HepG2 (cell line): Measurements from ENCODE around the gene NPBWR2. TPM values are rescaled to one million over a fixed set of nuclear protein-coding genes. Genes with fewer than 3 reads are reported as not detected.

Experiments used
- ATAC-seq: fragments of 200-7000 bp; cut with Tn5 transposase; 3 replicates; pipeline ENCODE4 v1.9.1; 2020; ENCODE audit warnings: mild to moderate bottlenecking, moderate library complexity
- BruUV-seq: library from RNA; stranded (reverse); fragments of 400-500 nt; replicated peaks from 2 replicates; lab custom pipeline; 2021; lab: Mats Ljungman, UMichigan
- CTCF ChIA-PET: fragments of 300-600 bp; formaldehyde crosslinking; extraction: SDS; loops from one replicate; lab custom pipeline; 2021; ENCODE audit warnings: low total read pairs, inconsistent platforms, low intra/inter-chr PET ratio; lab: Yijun Ruan, JAX
- POLR2A ChIA-PET: fragments of 350-600 bp; sonication (Branson Sonifier 250); formaldehyde crosslinking; loops from one replicate; lab custom pipeline; 2020; ENCODE audit warnings: antibody characterized with exemption, inconsistent platforms; lab: Yijun Ruan, JAX
- DNase-seq: peaks from one replicate; pipeline ENCODE4 v3.0.0-alpha.2; 2015; ENCODE audit warnings: low spot score
- FAIRE-seq: peaks from 3 replicates; lab custom pipeline; 2011; peaks lifted over from hg19 to GRCh38; lab: Jason Lieb, UNC
- H2AFZ ChIP-seq: one replicate; pipeline ENCODE4 v1.6.1; 2011; ENCODE audit warnings: low read length, inconsistent platforms
- H3K27ac ChIP-seq: fragments of 300-600 bp; 3 replicates; pipeline ENCODE4 v1.8.0; 2011; ENCODE audit warnings: mixed run types, mild to moderate bottlenecking, mixed read lengths, low read length, inconsistent platforms; ENCODE audit not compliant: insufficient read depth; ENCODE audit errors: extremely low read length
- H3K27me3 ChIP-seq, 2 experiments: fragments of 200-600 bp in 1 of 2; 2 replicates in 1 of 2; 3 replicates in 1 of 2; pipeline versions ENCODE4 v1.6.0 to v1.8.0; 2011; ENCODE audit warnings: low read length in 2 of 2, mild to moderate bottlenecking in 2 of 2, moderate library complexity in 2 of 2, inconsistent platforms in 1 of 2; ENCODE audit not compliant: insufficient read depth in 2 of 2, control insufficient read depth in 1 of 2
- H3K36me3 ChIP-seq, 2 experiments: fragments of 200-600 bp in 1 of 2; replicated peaks in 1 of 2; 2 replicates in 1 of 2; 3 replicates in 1 of 2; pipeline versions ENCODE4 v1.5.1 to v1.8.0; 2011; ENCODE audit warnings: low read length in 2 of 2, inconsistent platforms in 1 of 2; ENCODE audit not compliant: insufficient read depth in 2 of 2, control insufficient read depth in 1 of 2
- H3K4me1 ChIP-seq: 2 replicates; pipeline ENCODE4 v1.5.1; 2012; ENCODE audit warnings: low read length, inconsistent platforms; ENCODE audit not compliant: insufficient read depth
- H3K4me2 ChIP-seq: 2 replicates; pipeline ENCODE4 v1.6.0; 2011; ENCODE audit warnings: low read depth, low read length, inconsistent platforms
- H3K4me3 ChIP-seq, 3 experiments: fragments of 200-600 bp in 1 of 3; sonication (generic), shearing (Covaris generic) in 1 of 3; replicated peaks in 1 of 3; 2 replicates each; pipeline ENCODE4 v1.5.1; 2011 to 2016; ENCODE audit warnings: low read length in 3 of 3, inconsistent platforms in 2 of 3, low read depth in 2 of 3, mild to moderate bottlenecking in 2 of 3, control low read depth in 1 of 3, mixed read lengths in 1 of 3; ENCODE audit not compliant: insufficient read depth in 1 of 3
- H3K79me2 ChIP-seq: one replicate; pipeline ENCODE4 v1.6.1; 2011; ENCODE audit warnings: low read length, inconsistent platforms; ENCODE audit not compliant: insufficient read depth
- H3K9ac ChIP-seq: 2 replicates; pipeline ENCODE4 v1.6.0; 2011; ENCODE audit warnings: mild to moderate bottlenecking, low read depth, low read length, inconsistent platforms; ENCODE audit not compliant: insufficient read depth
- H3K9me3 ChIP-seq: 2 replicates; pipeline ENCODE4 v1.5.1; 2012; ENCODE audit warnings: mild to moderate bottlenecking, low read length
- H4K20me1 ChIP-seq: 2 replicates; pipeline ENCODE4 v1.6.0; 2011; ENCODE audit warnings: inconsistent platforms, mild to moderate bottlenecking, low read length, moderate library complexity; ENCODE audit not compliant: insufficient read depth
- ZIK1 ChIP-seq: sonication (generic); formaldehyde crosslinking; IDR thresholded peaks from 2 replicates; pipeline ENCODE4 v1.5.0; 2020; ENCODE audit warnings: mild to moderate bottlenecking, low read depth, missing genetic modification reagents, borderline replicate concordance
- WGBS: methylation state at CpG from one replicate; pipeline ENCODE4 v1.1.6; 2017; ENCODE audit warnings: low lambda C conversion rate; 5-methylcytosine and 5-hydroxymethylcytosine counted together
- in situ Hi-C: cut with HindIII; loops from 2 replicates; pipeline ENCODE4 v1.10.0; 2017; ENCODE audit warnings: low pct_unique_long_range_greater_than_20kb; ENCODE audit not compliant: extremely low pct_ligation_motif_present
- intact Hi-C: fragments of 100-400 bp; cut with micrococcal nuclease; formaldehyde crosslinking; loops from one replicate; pipeline ENCODE4 v1.10.0; 2022; ENCODE audit not compliant: unreplicated experiment
- polyA plus RNA-seq, 8 experiments: library from polyadenylated mRNA; depleted of rRNA in 3 of 8; stranded (reverse) in 7 of 8; unstranded in 1 of 8; fragments of >200 nt; fragmentation: Illumina TruSeq in 4 of 8; extraction: Trizol in 4 of 8; gene quantifications; 2 replicates each; pipeline versions ENCODE4 v1.2.1 to v1.2.3, GENCODE V29; 2011 to 2016; ENCODE audit warnings: low read depth in 4 of 8, missing spikeins in 1 of 8, mixed read lengths in 1 of 8; ENCODE audit not compliant: insufficient read depth in 1 of 8
- total RNA-seq, 5 experiments: library from RNA; depleted of rRNA; stranded (reverse); fragments of >200 nt; fragmentation: Illumina TruSeq; extraction: Trizol; gene quantifications; 2 replicates each; pipeline ENCODE4 v1.2.3, GENCODE V29; 2016; ENCODE audit warnings: low read depth in 1 of 5
- TF ChIP-seq, protein P1 (sequence below): sonication (generic); formaldehyde crosslinking; IDR thresholded peaks from 2 replicates; pipeline ENCODE4 v1.5.1; 2020; ENCODE audit warnings: mild to moderate bottlenecking, missing genetic modification reagents, moderate library complexity

NPBWR2 gene
- total and polyA plus RNA-seq, 2 of the 13 experiments (the other 11 are each of a cell fraction or from before 2014, with no cell fraction given): not detected

DNA sequence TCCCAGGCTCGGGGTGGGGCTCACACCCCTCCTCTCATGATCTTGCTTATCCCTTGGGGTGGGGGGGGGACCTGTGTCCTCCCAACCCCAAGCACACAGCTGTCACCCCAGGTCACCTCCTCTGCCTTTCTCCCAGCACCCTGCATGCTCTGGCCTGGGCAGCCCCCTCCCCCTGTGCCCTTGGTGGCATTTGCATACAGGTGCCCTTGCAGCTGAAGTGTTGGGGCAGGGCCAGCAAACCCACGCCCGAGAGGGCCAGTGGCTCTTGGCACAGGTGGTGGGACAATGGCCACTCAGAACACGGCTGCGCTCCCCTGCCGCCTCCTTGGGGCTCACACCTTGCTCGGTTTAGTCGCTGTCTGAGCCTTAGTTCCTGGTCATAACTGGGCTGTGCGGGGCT lies 45.5 kb upstream of the NPBWR2 start:
- TF ChIP-seq, protein P1, sequence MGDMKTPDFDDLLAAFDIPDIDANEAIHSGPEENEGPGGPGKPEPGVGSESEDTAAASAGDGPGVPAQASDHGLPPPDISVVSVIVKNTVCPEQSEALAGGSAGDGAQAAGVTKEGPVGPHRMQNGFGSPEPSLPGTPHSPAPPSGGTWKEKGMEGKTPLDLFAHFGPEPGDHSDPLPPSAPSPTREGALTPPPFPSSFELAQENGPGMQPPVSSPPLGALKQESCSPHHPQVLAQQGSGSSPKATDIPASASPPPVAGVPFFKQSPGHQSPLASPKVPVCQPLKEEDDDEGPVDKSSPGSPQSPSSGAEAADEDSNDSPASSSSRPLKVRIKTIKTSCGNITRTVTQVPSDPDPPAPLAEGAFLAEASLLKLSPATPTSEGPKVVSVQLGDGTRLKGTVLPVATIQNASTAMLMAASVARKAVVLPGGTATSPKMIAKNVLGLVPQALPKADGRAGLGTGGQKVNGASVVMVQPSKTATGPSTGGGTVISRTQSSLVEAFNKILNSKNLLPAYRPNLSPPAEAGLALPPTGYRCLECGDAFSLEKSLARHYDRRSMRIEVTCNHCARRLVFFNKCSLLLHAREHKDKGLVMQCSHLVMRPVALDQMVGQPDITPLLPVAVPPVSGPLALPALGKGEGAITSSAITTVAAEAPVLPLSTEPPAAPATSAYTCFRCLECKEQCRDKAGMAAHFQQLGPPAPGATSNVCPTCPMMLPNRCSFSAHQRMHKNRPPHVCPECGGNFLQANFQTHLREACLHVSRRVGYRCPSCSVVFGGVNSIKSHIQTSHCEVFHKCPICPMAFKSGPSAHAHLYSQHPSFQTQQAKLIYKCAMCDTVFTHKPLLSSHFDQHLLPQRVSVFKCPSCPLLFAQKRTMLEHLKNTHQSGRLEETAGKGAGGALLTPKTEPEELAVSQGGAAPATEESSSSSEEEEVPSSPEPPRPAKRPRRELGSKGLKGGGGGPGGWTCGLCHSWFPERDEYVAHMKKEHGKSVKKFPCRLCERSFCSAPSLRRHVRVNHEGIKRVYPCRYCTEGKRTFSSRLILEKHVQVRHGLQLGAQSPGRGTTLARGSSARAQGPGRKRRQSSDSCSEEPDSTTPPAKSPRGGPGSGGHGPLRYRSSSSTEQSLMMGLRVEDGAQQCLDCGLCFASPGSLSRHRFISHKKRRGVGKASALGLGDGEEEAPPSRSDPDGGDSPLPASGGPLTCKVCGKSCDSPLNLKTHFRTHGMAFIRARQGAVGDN (CRISPR knock-in tag): peak; percentile 5; the same call in 1 of the 2 replicates
- no peak for TF ChIP-seq ZIK1
- no peak overlapping the region for H3K9ac ChIP-seq
- FAIRE-seq: no peak
- BruUV-seq: no TSS peak
- H3K4me3 ChIP-seq: no peak overlapping the region
- no peak overlapping the region for H2AFZ ChIP-seq
- ATAC-seq: no peak
- no peaks in the 10 kb centered on the region for H3K36me3 ChIP-seq
- H3K4me2 ChIP-seq: no peak overlapping the region
- no peak for DNase-seq
- in situ Hi-C loops (no loop called here), intact Hi-C loops (no loop called here)
- peaks cover 33% of the 10 kb centered on the region; the same call in 1 of the 2 replicates for H3K4me1 ChIP-seq
- H4K20me1 ChIP-seq: no peaks in the 10 kb centered on the region
- no peaks in the 10 kb centered on the region for H3K9me3 ChIP-seq
- no peaks in the 10 kb centered on the region for H3K79me2 ChIP-seq
- peaks cover 17 to 50% of the 10 kb centered on the region in 2 experiments for H3K27me3 ChIP-seq
- H3K27ac ChIP-seq: no peak overlapping the region
- 66% methylated on average over 9 of the region's 9 CpGs for WGBS
- ChIA-PET POLR2A (no interaction called here), CTCF (no interaction called here)
